AG08396 (cell line): ENCODE data around the gene ZNF462.

Experiments
- DNase-seq: peaks from one replicate; pipeline ENCODE4 v3.0.0; 2012; ENCODE audit warnings: low spot score, mixed read lengths

Gene ZNF462

DNA sequence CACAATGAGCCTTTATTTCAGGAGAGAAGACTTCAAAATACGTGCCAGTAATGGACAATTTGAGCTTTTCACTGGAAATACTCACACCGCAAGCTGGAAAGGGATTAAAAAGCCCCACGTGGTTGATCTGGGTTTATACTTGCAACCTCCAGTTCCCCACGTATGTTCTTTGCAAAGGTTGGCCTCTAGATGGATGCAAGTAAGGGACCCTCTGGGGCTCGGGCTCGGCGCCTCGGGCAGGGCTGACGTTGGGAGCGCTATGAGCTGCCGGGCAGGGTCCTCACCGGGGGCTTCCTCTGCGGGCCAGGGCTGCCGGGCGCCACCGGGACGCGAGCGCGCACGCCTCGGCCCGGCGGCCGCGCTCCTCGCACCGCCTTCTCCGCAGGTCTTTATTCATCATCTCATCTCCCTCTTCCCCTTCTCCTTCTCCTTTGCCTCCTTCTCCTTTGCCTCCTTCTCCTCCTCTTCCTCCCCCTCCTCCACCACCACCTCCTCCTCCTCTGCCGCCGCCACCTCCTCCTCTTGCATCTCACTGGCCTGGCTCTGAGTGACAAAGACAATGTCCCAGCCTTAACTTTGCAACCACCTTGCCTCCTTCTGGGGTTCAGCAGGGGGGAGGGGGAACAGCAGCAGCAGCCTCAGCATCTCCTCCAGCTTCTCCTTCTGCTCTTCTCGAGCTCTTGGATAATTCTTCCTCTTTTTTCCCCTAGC, 701 bp upstream of the ZNF462 start:
- peak; percentile 38 for DNase-seq

DNA sequence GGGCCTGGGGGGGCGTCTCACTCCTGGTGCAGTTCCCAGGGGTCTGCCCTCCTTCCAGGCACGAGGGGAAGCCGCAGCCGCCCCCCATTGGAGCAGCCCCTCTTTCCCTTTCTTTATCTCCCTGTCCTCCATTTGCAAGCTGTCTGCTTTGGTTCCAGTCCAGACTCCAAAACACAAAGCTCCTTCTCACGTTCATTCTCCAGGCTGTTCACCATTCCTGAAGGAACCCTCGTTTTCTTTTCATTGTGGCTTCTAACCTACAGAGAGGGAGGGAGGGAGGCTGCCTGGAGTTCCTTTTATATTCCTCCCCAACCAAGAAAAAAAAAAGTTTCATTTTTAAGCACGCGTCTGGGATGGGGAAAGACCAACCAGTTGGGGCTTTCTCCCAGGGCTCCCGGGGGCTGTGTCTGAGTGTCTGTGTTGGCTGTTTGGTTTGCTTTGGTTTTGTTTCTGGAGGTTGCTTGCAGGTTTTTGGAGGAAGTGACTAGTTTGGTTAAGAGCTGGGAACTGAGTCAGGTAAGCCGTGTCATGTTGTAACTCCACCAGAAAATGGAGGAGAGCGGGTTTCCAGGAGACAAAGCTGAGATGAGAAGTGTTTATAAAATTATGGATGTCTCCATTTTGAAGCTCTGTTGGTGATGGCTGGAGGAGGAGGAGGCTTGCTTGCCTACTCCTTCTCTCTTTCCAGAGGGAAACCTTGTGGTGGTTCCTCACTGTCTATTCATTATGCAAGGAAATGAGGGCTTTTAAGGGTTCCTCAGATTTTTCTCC, 1.6 kb downstream of the ZNF462 start:
- DNase-seq = peak; percentile 39

DNA sequence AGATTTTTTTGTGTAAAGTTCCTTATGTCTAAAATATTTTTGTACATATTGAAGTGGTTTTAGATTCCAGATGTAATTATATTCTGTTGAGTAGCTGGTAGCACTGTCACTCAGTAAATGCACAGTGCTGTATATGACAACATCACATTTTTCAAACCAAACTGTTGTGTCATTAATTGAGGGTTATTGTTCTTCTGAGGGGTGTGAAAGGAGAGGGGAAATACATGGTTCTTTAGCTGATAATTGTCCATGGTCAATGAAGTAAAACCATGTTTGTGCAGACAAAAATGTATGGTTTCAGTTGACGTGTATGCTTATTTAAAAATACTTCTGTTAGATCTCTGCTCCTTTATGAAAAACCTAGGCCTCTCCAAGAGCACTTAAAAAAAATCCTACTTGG, 3.3 kb downstream of the ZNF462 start:
- DNase-seq = no peak

DNA sequence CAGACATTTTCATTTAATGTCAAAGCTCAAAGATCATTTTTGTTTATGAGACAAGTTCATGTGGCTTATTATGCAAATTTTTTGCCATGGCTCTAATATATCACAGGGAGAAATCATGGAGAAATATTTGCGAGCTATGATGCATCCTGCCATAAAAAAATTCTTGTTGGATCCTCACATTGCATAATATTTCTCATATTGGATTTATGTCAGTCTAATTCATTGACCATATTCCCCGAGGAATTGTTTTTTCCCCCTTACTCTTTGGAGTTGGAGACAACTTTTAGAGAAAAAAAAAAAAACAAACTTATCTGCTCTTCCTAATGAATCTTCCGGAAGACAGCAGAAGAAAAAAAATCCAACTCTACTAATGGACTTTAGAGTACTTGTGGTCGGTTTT, 4.3 kb downstream of the ZNF462 start:
- no peak for DNase-seq

DNA sequence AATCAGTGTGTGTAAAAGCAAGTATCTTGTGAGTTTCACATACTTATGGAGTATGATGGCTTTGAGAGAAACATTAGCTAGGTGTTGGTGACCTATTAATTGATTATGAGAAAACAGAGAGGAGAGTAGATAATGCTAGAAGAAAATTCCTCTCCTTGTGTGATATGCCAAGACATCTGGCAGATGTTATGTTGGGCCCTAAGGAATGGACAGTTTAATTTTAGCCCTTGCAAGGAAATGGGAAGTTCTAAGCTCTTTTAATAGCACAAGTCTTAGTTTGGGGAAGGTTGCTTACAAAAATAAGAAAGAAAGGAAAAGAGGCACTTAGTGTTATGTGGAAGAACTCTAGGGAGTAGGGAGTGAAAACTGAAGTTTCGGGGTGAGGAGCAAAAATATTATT, 5.1 kb downstream of the ZNF462 start:
- no peak for DNase-seq

DNA sequence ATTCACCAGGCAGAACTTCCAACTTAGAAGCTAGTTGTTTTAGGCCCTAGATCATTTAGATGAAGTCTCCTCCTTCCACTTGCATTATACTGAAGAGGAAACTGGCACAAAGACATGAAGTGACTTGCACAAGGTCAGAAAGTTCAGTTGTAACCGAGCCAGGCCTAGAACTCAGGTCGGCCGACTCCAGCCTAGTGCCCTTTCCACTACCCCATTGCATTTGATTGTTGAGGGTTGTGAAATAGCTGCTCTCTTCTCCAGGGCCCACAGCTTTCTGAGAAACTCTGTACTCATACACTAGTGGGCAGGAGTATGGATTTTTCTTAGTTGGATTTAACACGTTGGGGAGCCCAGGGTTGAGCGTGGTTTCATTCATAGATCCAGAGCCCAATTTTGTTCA, 5.6 kb downstream of the ZNF462 start:
- DNase-seq = no peak

DNA sequence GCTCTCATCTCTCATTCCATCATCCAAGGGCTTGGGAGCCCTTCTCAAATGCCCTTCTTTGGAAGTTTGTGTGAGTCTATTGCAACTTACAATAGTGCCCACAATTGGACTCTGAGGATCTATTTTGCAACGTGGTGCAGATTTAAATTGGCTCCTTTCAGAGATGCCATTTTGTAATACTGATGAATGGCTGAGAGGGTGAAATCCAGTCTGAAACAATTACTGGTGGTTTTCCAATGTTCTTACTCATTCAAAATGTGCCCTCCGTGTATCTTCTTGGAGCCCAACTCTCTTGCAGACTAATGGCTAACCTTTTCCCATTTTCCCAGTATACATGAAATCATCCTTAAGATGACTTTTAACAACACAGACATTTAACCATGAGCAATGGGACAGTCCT, 6.1 kb downstream of the ZNF462 start:
- no peak for DNase-seq

DNA sequence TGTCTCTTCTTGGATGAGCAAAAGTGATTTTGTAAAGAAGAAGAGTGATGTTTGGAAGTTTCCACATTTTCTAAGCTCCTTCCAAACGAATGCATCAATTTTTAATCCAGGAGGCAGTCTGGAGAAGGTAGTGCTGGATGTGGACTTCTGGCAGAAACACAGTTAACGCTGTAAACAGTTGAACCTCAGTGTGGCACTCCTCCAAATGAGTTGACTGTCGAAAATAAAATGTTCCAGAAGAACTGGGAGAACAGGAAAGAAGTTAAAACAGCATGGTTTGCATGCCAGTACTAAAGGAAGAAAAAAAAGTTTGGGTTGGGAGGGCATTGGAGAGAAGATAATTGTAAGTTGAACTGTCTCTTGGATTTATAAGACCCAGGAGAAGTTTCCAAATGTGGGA, 6.5 kb downstream of the ZNF462 start:
- DNase-seq = no peak

DNA sequence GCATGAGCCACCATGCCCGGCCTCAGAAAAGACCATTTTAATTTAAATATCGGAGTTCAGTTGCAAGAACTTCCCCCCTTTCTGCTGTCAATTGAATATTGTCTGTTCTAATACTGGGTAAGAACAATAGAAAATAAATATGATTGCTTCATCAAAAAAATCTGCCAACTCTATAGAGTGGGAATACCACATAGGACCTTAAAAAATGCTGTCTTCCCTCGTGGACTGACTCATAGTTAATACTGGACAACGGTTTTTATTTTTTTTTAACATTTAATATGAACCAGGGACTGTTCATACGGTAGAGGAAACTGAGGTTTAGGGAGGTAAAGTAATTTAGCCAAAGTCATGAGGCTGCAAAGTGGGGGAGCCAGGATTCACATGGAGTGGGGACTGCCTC, 9.7 kb downstream of the ZNF462 start:
- no peak for DNase-seq

DNA sequence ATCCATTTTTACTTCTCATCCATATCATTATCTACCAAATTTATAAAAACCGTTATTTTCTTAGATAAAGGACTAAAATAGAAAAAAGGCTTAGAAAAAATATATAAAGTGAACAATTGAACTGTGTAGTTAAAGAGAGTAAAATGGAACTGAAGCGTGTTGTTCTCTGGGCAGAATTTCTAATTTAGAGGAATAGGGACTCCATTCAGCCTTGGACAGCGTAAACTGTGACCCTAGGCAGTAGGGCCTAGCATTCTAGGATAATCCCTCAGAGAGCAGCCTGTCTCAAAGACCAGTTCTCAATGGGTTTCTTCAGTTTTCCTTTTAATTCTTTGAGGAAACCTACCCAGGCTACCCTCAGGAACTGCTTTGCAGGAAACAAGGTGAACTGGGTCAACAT, 11.1 kb downstream of the ZNF462 start:
- DNase-seq = no peak

DNA sequence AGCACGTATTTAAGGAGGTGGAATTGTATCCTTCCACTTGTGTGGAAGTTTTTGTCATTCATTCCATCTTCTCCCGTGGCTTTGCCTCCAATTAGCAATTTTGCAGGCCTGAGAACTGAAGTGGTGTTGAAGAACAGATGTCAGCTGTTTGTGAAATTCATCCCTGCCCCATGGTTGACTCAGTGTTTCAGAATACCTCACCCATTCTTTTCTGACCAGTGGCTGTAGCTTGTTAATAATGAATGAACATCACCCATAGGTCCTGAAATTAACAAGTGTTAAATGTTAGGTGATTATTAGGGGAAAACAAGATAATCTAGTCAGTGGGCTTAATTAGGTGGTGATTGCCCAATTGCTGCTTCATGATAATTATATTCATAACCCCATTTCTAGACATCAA, 11.7 kb downstream of the ZNF462 start:
- DNase-seq = no peak

DNA sequence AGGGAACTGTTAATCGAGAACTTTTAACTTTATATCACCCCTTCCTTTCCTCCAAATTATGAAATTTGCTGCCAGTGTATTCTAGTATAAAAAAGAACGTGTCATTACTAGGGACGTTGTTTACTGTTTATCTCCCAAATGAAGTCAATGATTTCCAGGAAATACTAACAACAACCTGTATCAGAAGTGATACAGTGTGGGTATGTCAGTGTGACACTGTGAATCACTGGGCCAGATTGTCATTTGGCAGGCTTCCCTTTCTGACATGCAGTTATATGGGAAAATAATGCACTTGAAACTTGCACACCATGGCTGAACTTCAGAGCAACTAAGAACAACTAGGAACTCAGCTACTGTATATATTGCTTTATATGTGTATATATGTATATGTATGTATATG, 12.6 kb downstream of the ZNF462 start:
- no peak for DNase-seq

DNA sequence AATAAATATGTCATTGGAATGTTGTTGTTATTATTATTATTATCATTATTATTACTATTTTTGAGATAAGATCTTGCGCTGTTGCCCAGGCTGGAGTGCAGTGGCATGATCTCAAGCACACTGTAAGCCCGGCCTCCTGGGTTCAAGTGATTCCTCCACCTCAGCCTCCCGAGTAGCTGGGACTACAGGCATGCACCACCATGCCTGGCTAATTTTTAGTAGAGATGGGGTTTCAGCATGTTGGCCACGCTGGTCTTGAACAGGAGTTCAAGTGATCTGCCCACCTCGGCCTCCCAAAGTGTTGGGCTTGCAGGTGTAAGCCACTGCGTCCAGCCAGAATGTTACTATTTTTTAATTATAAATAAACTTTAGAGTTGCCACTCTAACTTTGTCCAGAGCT, 14.4 kb downstream of the ZNF462 start:
- no peak for DNase-seq

DNA sequence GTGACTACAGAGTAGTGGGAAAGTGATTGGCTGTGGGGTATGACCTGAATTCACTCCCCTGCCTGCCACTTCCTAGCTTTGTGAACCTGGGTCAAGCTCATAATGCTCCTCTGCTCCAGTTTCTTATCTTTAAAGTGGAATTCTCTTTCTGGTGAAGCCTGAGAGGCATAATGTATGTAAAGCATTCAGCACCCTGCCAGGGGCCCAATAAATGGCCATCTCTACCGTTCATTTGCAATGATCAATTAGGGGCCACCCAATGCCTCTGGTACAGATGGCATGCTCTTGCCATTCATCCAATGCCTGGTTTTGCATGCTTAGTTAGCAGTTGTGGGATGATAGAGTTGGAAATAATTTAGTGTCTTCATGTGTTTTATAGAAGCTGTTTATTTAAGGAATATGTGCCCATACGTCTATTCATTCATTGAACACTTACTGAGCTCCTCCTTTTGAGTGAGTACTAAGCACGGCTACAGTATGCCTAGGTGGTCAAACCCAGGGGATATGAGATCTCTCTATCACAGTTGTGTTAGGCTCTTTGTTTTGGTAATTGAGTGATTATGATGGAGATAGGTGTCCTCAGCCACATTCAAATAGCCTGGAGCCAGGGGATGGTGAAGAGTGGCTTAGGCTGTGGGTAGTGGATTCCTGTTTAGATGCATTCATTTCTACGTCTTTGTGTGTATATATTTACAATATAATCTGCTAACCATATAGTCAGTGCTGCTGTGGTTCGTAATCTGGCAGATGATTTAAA, 15.3 kb downstream of the ZNF462 start:
- no peak for DNase-seq

DNA sequence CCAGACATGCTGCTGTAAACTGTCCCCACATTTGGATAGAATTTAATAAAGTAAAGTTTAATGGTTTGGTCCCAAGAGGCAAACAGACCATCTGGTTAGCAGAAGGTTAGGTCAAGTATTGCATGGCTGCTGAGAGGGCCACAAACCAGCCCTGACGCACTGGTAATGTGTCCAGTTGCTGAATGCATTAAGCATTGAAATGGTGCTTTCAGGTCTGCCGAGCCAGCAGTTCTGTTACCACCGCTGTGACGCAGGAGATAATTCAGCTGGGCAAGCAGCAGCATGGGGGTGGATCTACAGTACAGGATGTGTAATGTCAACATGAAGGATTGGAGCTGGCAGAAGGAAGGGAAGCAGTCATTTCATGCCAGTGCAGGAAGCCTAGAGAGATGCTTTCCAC, 16.0 kb downstream of the ZNF462 start:
- peak; percentile 69 for DNase-seq

DNA sequence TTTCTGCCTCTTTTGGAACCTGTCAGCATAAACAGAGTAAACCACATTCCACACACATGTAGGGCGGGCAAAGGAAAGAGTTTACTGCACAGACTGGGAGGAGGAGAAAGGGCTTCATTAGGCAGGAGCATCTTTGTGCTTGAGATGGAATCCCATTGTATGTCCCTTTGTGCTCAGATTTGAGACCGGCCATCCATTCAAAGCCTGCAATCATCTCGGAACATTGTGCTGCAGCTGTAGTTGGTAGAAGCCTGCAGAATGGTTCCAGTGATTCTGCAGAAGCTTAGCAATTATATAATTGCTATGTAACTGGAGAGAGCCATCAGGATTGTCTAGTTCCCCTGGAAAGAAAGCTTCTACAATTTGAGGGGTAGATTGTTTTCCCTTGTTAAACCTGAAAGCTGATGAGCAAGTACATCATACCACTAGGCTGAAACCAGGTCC, 16.5 kb downstream of the ZNF462 start:
- DNase-seq = no peak

DNA sequence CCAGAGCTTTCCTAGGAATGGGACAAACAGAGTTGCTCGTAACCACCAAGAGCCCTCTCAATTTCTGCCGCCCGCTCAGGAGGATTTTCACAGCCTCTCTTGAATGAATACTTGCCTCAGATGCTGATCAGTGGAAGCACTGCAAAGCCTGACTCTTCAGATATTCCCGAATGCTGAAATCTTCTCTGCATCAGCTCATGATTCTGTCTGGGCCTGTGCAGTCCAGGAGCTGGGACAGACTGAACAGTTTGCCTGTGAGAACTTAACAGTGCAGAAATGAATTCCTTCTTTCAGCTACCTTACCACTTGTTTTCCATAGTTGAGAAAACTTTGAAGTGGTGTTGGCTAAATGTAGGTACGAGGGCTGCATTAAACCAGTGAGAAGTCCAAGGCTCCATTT, 17.1 kb downstream of the ZNF462 start:
- DNase-seq = no peak

DNA sequence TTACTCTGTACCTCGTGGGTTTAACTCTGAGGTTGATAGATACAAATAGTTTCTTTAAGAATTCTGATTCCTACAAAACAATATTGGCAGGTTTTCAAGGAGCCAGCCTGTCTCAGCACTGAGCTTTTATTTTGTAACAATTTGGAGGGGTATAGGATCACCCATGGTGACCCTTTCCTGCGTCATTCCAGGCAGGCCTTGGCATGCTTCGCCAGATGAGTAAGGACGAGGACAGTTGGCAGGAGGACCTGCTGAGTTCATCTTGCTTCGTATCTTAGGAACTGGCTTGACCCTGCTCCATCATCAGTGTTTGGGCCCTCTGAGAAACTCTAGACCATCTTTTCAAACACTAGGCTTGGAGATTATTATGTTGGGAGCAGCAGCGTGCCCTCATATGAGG, 17.9 kb downstream of the ZNF462 start:
- no peak for DNase-seq

DNA sequence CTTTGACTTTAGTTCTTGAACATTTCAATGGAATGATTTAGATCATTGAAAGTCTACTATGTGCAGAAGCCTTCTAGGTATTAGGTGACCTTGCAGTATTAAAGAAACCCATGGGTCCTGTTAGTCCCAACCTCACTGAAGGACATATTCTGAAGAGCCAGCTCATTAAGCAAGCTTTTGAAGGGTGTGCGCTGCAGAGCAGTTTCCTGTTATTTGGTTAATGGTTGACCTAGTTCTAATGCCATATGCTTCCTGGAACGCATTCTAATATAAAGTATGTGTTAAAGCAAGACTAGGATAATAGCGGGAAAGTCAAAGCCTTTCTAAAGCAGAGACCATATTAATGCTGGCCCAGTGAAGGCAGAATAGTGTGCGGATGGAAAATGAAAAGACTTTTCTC, 20.1 kb downstream of the ZNF462 start:
- DNase-seq = no peak

DNA sequence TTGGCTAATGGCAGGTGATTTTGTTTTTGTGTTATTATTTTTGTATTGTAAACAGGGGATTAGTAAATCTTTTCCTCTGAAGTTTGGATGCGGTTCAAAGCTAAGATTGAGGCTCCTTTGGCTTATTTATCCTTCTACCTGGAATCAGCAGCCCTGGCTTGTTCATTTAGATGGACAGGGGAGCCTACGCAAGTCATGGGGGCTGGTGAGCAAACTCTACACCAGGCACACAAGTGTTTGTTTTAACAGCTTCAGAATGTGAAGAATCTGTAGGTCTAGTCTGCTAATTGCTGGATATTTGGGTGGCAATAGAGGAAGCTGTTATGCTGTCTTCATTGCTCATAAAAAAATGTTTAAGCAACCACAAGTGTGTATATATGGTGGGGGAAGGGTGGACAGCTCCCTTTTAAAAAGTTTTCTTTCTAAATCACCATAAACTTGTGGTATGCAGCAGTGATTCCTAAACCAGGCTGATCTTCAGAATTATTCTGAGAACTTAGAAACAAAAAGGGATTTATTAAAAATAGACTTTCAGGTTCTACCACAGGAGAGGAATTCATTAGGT, 20.7 kb downstream of the ZNF462 start:
- no peak for DNase-seq

DNA sequence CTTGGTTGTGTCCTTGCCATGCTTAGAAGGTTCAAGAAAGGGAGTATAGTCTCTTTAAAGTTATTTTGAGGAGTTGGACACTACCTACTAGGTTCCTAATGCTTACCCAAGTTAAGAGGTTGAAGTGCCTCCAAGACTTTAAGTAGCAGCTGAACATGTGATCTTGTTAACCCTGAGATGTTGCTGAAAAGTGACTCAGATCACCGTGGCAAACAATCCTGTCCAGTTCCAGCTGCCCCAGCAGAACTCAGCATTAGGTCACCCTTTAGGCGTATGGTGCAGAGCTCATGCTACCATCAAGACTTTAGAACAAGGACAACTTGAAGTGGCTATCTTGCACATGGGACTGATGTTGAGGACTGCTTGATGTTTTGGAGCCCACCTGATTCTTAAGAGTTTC, 22.5 kb downstream of the ZNF462 start:
- DNase-seq = peak; percentile 82

DNA sequence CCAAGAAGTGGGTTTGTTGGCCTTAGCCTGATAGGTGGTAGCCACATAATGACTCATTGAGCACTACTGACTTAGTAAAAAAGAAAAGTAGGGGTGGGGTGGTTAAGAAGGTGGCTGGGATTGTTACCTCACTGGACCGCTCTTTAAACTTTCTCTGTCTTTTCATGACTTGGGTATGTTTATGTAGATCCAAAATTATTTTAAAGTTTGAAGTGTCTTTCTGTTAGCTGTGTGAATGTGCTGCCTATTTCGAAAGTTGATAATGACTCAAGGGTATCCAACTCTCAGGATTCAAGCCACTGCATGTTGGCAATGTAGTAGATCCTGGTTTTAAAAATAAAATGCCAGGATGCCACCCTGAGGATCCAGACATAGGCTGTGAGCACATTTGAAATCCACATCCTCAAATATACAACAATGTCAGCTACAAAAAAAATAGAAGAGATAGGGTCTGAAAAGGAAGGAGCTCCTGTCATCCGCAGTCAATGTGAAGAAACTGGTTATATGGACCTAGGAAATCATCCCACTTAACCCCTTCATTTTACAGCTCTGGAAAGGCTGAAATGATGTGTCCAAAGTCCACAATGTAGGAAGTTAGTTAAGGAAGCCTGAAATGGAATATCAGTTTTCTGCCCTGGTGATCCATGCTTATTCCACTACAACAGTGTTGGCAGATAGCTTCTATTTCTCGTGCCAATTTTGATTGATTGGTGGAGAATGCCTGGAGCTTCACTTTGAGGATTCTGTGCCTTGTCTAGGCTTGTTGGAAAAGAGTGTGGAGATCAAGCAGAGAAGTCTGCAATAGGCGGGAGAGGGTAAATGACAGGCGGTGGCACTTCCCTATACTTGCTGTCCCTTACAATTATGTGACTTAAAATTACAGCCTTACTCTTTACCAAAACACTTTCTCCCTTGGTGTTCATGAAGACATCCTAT, 23.4 kb downstream of the ZNF462 start:
- DNase-seq = no peak
